ACC112 (cell line): ENCODE results near the gene SMTNL1.

Source experiments
- H2AFZ ChIP-seq: fragments of 200-600 bp; sonication (generic); one replicate; pipeline ENCODE4 v1.6.0; 2017; ENCODE audit warnings: antibody characterized with exemption, low read length; ENCODE audit not compliant: unreplicated experiment
- H3K27ac ChIP-seq: fragments of 200-600 bp; sonication (generic); 2 replicates; pipeline ENCODE4 v1.5.1; 2014; ENCODE audit warnings: low read depth, mild to moderate bottlenecking, antibody characterized with exemption, low read length, moderate library complexity
- H3K27me3 ChIP-seq: fragments of 200-600 bp; sonication (generic); 2 replicates; pipeline ENCODE4 v1.6.1; 2014; ENCODE audit warnings: mild to moderate bottlenecking, antibody characterized with exemption, low read length, moderate library complexity, mixed read lengths; ENCODE audit not compliant: insufficient read depth
- H3K36me3 ChIP-seq: fragments of 200-600 bp; sonication (generic); 2 replicates; pipeline ENCODE4 v1.6.1; 2016; ENCODE audit warnings: mild to moderate bottlenecking, antibody characterized with exemption, low read length, moderate library complexity, mixed read lengths; ENCODE audit not compliant: insufficient read depth
- H3K4me1 ChIP-seq: fragments of 200-600 bp; sonication (generic); one replicate; pipeline ENCODE4 v1.6.1; 2016; ENCODE audit warnings: low read length, mixed read lengths; ENCODE audit not compliant: insufficient read depth, unreplicated experiment, control insufficient read depth
- H3K4me3 ChIP-seq: fragments of 200-600 bp; sonication (generic); 2 replicates; pipeline ENCODE4 v1.5.1; 2014; ENCODE audit warnings: mild to moderate bottlenecking, low read depth, low read length
- H3K79me2 ChIP-seq: fragments of 200-600 bp; sonication (generic); one replicate; pipeline ENCODE4 v1.6.0; 2016; ENCODE audit warnings: low read length; ENCODE audit not compliant: control insufficient read depth, unreplicated experiment, insufficient read depth

Gene SMTNL1

DNA sequence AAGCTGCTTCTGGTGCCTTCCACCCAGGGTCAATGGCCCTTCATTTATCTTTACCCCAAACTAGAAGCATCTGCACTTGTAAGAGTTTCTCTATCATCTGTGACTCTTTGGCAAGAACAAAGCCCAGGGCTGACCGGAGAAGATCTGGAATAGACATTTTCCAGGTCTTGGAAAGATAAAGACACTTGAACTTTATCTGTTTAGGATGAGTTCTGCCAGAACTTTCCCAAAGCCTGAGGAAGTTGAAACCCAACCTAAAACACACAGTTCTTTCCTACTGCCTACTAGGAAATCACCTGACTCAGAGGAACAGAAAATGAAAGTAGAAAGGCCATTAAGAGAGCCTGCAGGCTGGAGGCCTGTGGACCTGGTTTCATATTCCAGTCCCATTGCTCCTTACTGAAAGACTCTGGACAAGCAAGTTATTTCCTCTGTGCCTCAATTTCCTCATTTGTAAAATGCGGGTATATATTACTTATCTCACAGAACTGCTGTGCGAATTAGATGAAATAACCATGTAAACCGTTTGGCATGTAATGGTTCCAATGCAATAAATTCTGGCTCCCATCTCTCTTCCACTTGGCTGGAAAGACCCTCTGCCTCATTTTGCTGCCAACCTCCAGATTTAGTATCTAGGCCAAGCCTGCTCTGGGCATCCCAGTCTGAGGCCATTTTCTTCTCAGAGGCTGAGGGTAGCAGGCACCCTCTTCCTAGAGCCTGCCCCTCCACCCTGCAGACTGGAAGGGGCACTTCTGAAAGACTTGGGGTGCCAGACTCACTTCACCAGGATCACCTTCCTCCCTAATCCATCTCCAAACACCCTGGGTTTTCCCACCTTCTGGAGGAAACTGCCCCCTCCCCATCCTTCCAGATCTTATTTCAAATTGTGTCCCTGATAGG is 28.9 kb downstream of the SMTNL1 start:
- Histone ChIP-seq H3K36me3 (0 out of 2 replicates have a peak, but pooled peaks cover 3% of the 10 kb centered on the region), H3K4me1 (peaks cover 20% of the 10 kb centered on the region), H2AFZ (peak overlapping the region; percentile 54), H3K27me3 (no peaks in the 10 kb centered on the region), H3K4me3 (peak overlapping the region; percentile 83), H3K27ac (peak overlapping the region; percentile 77), H3K79me2 (peaks cover 58% of the 10 kb centered on the region)

DNA sequence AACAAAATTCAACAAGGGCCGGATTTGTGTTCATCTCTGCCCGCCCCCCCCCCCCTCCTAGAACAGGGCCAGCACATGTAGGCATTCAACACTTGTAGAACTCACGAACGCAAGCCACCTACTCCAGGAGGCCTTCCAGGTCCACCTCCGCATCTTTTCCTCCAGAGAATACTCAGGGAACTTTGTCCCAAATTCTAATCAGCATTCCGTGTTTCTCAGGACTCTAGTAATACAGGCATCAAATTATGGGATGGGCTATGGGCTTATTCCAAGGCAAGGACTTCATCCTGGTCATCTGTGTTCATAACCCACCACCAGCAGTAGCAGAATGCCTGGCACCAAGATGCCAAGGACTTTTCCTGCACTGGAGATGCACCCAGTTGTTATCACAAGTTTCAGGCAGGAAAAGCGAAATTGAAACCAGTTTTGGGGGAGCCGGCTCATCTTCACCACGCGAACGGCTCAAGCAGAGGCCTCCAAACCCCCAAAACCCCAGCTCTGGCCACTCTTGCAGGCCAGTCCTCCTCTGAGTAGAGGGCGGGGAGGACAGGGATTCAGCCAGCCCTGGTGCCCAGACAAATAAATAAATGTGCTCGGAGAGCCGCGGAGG is 29.6 kb downstream of the SMTNL1 start:
- Histone ChIP-seq H3K4me1 (peaks cover 20% of the 10 kb centered on the region), H3K27me3 (no peaks in the 10 kb centered on the region), H3K36me3 (0 out of 2 replicates have a peak, but pooled peaks cover 3% of the 10 kb centered on the region), H3K4me3 (peak overlapping the region; percentile 83), H3K27ac (peak overlapping the region; percentile 77), H3K79me2 (peaks cover 51% of the 10 kb centered on the region), H2AFZ (no peak overlapping the region)

DNA sequence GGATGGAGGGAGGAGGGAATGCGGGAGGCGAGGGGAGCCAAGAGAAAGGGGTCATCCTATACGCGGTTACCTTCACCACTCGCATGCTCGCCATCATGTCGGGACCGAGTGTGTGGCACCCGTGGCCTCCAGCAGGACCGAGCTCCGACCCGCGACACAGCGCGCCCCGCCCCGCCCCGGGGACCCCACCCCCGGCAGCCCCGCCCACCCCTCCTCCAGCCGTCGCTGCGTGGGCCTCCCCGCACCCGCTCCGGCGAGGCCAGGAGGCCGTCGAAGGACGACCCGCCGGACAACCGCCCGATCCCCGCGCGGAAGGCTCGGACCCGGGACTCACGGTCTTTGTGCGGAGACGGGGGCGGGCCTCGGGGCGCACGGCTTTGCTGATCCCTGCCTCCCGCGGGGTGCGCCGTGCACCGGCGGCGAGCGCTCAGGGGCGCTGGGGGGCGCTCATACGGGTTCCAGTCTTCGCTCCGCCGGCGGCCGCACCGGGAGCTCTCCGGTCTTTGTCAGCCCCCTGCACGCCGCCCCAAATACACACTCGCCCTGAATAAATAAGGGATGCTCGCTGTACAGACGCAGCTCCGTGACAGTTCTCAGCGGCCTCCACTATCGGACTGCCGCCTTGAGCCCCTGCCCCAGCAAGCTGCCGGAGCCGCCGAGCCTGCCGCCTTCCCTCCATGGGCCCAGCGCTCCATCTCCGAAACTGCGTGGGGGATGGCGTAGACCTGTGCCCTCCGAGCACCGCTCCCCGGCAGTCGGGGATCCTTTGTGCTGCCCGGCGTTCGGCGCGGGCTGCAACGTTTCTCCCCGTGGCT is 30.3 kb downstream of the SMTNL1 start, which contains the start of gene UBE2L6:
UBE2L6 (minus strand) TSS at position 158 of the 815 bp plus-strand sequence; CDS start at position 97, 61 bp downstream.
- peak within 1 kb of the TSS; percentile 83 for H3K4me3 ChIP-seq
- H3K4me1 ChIP-seq = peaks cover 20% of the 10 kb centered on the region
- H3K36me3 ChIP-seq = 0 out of 2 replicates have a peak, but pooled peaks cover 3% of the 10 kb centered on the region
- H3K27me3 ChIP-seq = no peaks in the 10 kb centered on the region
- peaks cover 44% of the 10 kb centered on the region for H3K79me2 ChIP-seq
- H3K27ac ChIP-seq = peak within 1 kb of the TSS; percentile 97
- peak within 1 kb of the TSS; percentile 55 for H2AFZ ChIP-seq

- Histone ChIP-seq H3K27ac (peak overlapping the region; percentile 97), H3K4me3 (peak overlapping the region; percentile 83), H2AFZ (peak overlapping the region; percentile 55), H3K79me2 (peaks cover 37% of the 10 kb centered on the region), H3K27me3 (no peaks in the 10 kb centered on the region), H3K36me3 (0 out of 2 replicates have a peak, but pooled peaks cover 3% of the 10 kb centered on the region), H3K4me1 (peaks cover 20% of the 10 kb centered on the region)
These were observed 31.0 kb downstream of the SMTNL1 start for GRCh38 chr11:57568330-57568766.

DNA sequence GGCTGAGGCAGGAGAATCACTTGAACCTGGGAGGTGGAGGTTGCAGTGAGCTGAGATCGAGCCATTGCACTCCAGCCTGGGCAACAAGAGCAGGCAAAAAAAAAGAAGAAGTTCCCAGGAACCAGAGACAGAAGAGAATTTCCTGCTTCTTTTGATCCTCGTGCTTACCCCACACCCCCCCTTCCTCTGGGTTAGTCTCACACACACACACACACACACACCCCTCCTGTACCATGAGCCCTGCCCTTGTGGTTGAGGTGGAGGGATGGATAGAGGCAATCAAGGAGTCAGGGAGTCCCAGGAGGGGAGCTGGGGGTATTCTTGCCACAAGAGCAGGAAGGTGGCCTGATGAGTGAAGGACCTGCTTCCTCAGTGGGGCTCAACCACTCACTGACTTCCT is 34.2 kb downstream of the SMTNL1 start:
- no peaks in the 10 kb centered on the region for H3K36me3 ChIP-seq
- peaks cover 14% of the 10 kb centered on the region for H3K4me1 ChIP-seq
- H3K4me3 ChIP-seq = no peak overlapping the region
- H2AFZ ChIP-seq = no peak overlapping the region
- H3K27ac ChIP-seq = no peak overlapping the region
- H3K27me3 ChIP-seq = no peaks in the 10 kb centered on the region
- peaks cover 8% of the 10 kb centered on the region for H3K79me2 ChIP-seq

- Histone ChIP-seq H3K79me2 (no peaks in the 10 kb centered on the region), H3K4me3 (no peak overlapping the region), H2AFZ (no peak overlapping the region), H3K27ac (no peak overlapping the region), H3K27me3 (no peaks in the 10 kb centered on the region; the same call in 1 of the 2 replicates), H3K36me3 (no peaks in the 10 kb centered on the region), H3K4me1 (peaks cover 6% of the 10 kb centered on the region)
These were observed 36.7 kb downstream of the SMTNL1 start for GRCh38 chr11:57574061-57574460.

DNA sequence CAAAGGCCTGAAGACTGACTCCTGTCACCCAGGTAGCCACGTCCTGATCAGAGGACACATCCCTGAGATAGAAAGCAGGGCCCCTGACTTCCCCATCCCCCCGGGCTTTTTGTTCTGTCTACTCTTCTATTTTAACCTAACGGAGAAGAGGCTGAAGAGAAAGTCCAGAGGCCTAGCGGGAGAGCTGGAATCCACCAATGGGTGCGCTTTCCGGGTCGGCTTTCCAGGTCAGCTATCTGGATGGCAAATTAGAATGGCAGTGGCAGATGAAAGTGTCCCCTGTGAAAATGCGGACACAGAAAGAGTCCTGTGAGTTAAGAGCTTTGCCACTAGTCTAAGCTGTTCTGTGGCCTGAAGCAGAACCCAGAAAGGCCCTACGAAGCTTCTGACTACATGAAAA is 46.9 kb downstream of the SMTNL1 start:
- Histone ChIP-seq H3K36me3 (no peaks in the 10 kb centered on the region), H2AFZ (no peak overlapping the region), H3K27ac (no peak overlapping the region), H3K4me3 (no peak overlapping the region), H3K4me1 (no peaks in the 10 kb centered on the region), H3K79me2 (no peaks in the 10 kb centered on the region), H3K27me3 (no peaks in the 10 kb centered on the region)

DNA sequence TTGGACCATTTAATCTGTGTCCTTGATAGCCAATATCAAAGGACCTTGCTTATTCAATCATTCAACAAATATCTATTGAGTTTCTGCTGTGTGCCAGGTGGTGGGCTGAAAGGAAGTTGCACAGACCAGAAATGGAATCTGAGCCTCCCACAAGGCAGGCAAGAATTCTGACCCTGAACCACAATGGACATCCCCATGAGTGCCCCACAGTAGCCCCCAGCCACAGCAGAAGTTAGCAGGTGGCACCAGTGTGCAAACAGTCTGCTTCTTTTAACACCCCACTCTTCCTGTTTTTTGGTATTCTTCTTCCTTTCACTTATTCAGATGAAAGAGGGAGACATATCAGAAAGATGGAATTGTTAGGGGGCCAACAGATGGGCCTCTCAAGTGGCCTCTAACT is 47.9 kb downstream of the SMTNL1 start:
- Histone ChIP-seq H3K27me3 (no peaks in the 10 kb centered on the region), H3K27ac (no peak overlapping the region), H2AFZ (no peak overlapping the region), H3K4me3 (no peak overlapping the region), H3K36me3 (no peaks in the 10 kb centered on the region), H3K4me1 (no peaks in the 10 kb centered on the region), H3K79me2 (no peaks in the 10 kb centered on the region)

DNA sequence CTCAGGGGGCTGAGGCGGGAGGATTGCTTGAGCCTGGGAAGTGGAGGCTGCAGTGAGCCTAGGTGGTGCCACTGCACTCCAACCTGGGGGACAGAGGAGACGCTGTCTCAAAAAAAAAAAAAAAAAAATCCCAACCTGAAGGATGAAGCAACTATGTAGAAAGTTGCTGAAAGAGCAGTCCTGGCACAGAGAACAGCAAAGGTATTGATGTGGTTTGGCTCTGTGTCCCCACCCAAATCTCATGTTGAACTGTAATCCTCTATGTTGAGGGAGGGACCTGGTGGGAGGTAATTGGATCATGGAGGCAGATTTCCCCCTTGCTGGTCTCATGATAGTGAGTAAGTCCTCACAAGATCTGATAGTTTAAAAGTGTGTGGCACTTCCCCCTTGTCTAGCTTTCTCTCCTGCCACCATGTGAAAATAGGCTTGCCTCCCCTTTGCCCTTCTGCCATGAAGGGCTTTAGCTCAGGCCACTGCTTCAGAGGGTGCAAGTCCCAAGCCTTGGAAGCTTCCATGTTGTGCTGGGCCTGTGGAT is 49.4 kb downstream of the SMTNL1 start:
- H3K36me3 ChIP-seq = no peaks in the 10 kb centered on the region
- H3K27ac ChIP-seq = no peak overlapping the region
- no peaks in the 10 kb centered on the region for H3K79me2 ChIP-seq
- no peak overlapping the region for H3K4me3 ChIP-seq
- H3K4me1 ChIP-seq = no peaks in the 10 kb centered on the region
- no peak overlapping the region for H2AFZ ChIP-seq
- no peaks in the 10 kb centered on the region for H3K27me3 ChIP-seq
